K562 (cell line): ENCODE data around the gene FLAD1. TPM values are rescaled to one million over a fixed set of nuclear protein-coding genes. Genes with fewer than 3 reads are reported as not detected.
A peak's percentile ranks its signal among the peaks of the same experiment; 100 is the strongest.

ENCODE experiments used
- ELF2 ChIP-seq: fragments of 250-450 bp; sonication (Bioruptor Pico); IDR thresholded peaks from 2 replicates; pipeline ENCODE4 v1.5.0; 2021; ENCODE audit warnings: mild to moderate bottlenecking
- EP400 ChIP-seq: fragments of 450-650 bp; IDR thresholded peaks from 2 replicates; pipeline ENCODE4 v1.6.1; 2017; ENCODE audit warnings: antibody characterized with exemption, mild to moderate bottlenecking, moderate library complexity
- NBN ChIP-seq: fragments of 450-650 bp; IDR thresholded peaks from 2 replicates; pipeline ENCODE4 v1.6.1; 2016; ENCODE audit warnings: low read depth, mild to moderate bottlenecking
- NELFE ChIP-seq: IDR thresholded peaks from 2 replicates; pipeline ENCODE4 v1.6.1; 2011; ENCODE audit warnings: mild to moderate bottlenecking; ENCODE audit not compliant: insufficient read depth, insufficient read length
- PHF20 ChIP-seq: fragments of 450-650 bp; IDR thresholded peaks from 2 replicates; pipeline ENCODE4 v1.6.1; 2018; ENCODE audit not compliant: partially characterized antibody
- RBFOX2 ChIP-seq: fragments of 200-400 bp; formaldehyde crosslinking; IDR thresholded peaks from 2 replicates; pipeline ENCODE4 v1.6.1; 2017; ENCODE audit warnings: low read depth, mild to moderate bottlenecking, low read length, moderate library complexity
- SMAD1 ChIP-seq: fragments of 150-350 bp; IDR thresholded peaks from 2 replicates; pipeline ENCODE4 v1.6.1; 2014; ENCODE audit warnings: low read length, low read depth; ENCODE audit not compliant: partially characterized antibody
- SRSF1 ChIP-seq: fragments of 200-400 bp; formaldehyde crosslinking; IDR thresholded peaks from 2 replicates; pipeline ENCODE4 v1.6.1; 2017; ENCODE audit warnings: mild to moderate bottlenecking, low read depth, low read length, moderate library complexity
- ZBTB26 ChIP-seq: fragments of 450-650 bp; formaldehyde crosslinking; IDR thresholded peaks from 2 replicates; pipeline ENCODE4 v1.4.0; 2022; ENCODE audit warnings: missing genetic modification characterization
- ZBTB5 ChIP-seq: fragments of 450-650 bp; IDR thresholded peaks from 2 replicates; pipeline ENCODE4 v1.6.1; 2017; ENCODE audit warnings: antibody characterized with exemption
- ZBTB8A ChIP-seq: fragments of 450-650 bp; IDR thresholded peaks from 2 replicates; pipeline ENCODE4 v1.6.1; 2018; ENCODE audit warnings: mild to moderate bottlenecking, moderate library complexity; ENCODE audit not compliant: partially characterized antibody
- ZHX1 ChIP-seq: fragments of 150-350 bp; conservative IDR thresholded peaks from 2 replicates; pipeline ENCODE4 v1.6.1; 2014; ENCODE audit warnings: low read length
- ZNF212 ChIP-seq: fragments of 450-650 bp; formaldehyde crosslinking; IDR thresholded peaks from 2 replicates; pipeline ENCODE4 v1.4.0; 2020; ENCODE audit warnings: mild to moderate bottlenecking
- ZNF398 ChIP-seq: fragments of 250-450 bp; sonication (Bioruptor Pico); IDR thresholded peaks from 2 replicates; pipeline ENCODE4 v1.8.0; 2021; ENCODE audit warnings: moderate library complexity, mild to moderate bottlenecking, inconsistent platforms
- ZNF699 ChIP-seq: fragments of 250-450 bp; sonication (Bioruptor Pico); IDR thresholded peaks from 2 replicates; pipeline ENCODE4 v1.8.0; 2021; ENCODE audit warnings: mild to moderate bottlenecking, moderate library complexity; ENCODE audit not compliant: insufficient replicate concordance
- polyA plus RNA-seq, 8 experiments: library from polyadenylated mRNA; depleted of rRNA in 4 of 8; stranded (reverse) in 5 of 8; unstranded in 3 of 8; fragments of >200 nt; fragmentation: Nextera tagmentation in 2 of 8; fragmentation: Illumina TruSeq in 1 of 8; extraction: Ambion mirVana in 2 of 8; extraction: Trizol in 1 of 8; gene quantifications; 2 replicates each; pipeline versions ENCODE4 v1.2.1 to v1.2.3, GENCODE V29; 2011 to 2014; ENCODE audit warnings: inconsistent platforms in 1 of 8, missing spikeins in 1 of 8
- total RNA-seq, 7 experiments: library from RNA; depleted of rRNA in 6 of 7; stranded (reverse); fragments of >200 nt in 6 of 7; fragmentation: Illumina TruSeq in 2 of 7; extraction: Trizol in 2 of 7; gene quantifications; 2 replicates each; pipeline versions ENCODE4 v1.2.1 to v1.2.3, GENCODE V29; 2011 to 2021; ENCODE audit warnings: low replicate concordance in 1 of 7

Gene FLAD1
- total and polyA plus RNA-seq, 9 of the 15 experiments (the other 6 are each of a cell fraction or from before 2014, with no cell fraction given), result 24.9 to 85.8 (median 67.0) TPM

- TF ChIP-seq ZNF699 (CRISPR knock-in tag), result no peak
- TF ChIP-seq SRSF1, result no peak
- peak; percentile 46 for TF ChIP-seq ZBTB26 (CRISPR knock-in tag)
- no peak for TF ChIP-seq ZBTB8A
- TF ChIP-seq ZHX1, result no peak
- TF ChIP-seq ZBTB5, result no peak
- peak; percentile 52; the same call in 1 of the 2 replicates for TF ChIP-seq EP400
- TF ChIP-seq SMAD1, result no peak
- TF ChIP-seq ZNF212 (CRISPR knock-in tag), result no peak
- TF ChIP-seq RBFOX2, result peak; percentile 80
- TF ChIP-seq ELF2, result 0 out of 2 replicates have a peak, but pooled peaks have one; percentile 66
- TF ChIP-seq PHF20, result no peak
- no peak for TF ChIP-seq ZNF398 (CRISPR knock-in tag)
- TF ChIP-seq NBN, result no peak
- TF ChIP-seq NELFE, result no peak
Measured at GRCh38 chr1:154974808-154975408, 8.2 kb upstream of the FLAD1 start (continued).
